ENCODE measurements around the gene DLG2.

The DLG2 gene

DNA sequence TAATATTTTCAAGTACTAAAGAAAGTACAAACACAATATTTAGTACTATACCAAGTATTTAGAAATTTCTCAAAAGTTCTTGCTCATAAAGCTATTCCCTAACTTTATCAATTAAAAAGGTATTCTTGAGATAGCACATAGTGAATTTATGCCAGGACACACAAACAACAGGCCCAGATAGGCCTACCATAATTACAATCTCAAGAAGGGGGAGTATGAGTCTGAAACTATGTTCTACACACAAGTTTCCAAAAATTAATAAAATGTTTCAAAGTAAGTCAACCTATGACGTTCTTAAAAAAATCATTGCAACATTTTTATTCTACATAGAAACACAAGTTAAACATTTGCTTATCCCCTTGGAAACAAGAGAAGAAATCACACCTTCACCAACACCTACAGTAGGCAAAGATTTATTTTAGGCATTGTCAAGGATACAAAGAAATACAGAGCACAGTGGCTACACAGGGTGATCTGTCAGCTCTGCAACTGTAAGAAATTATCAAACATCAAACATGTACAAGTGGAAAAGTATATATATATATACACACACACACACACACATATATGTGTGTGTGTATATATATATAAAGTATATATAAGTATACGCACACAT lies 1497.1 kb downstream of the DLG2 start:
- DNase-seq (ENCODE audit: low read depth in 2 of 2), result no peak

DNA sequence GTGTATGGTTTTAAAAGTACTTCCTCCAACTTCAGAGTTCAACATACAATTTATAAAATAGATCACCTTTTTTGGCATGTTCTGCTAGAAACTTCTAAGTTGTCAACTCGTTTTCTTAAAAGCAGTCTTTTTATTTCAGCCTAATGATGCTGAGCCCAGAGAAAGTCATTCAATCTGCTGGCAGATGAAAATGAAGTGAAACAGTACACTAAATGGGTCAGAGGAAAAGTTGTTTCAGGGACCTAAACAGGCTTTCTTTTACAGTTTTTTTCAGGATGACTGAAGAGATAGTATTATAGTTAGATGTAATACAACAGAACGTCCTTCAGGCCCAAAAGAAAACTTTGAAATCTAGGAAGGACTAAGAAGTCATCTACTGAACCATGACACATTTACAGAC lies 1498.3 kb downstream of the DLG2 start:
- no peak for DNase-seq (ENCODE audit: low read depth in 2 of 2)

DNA sequence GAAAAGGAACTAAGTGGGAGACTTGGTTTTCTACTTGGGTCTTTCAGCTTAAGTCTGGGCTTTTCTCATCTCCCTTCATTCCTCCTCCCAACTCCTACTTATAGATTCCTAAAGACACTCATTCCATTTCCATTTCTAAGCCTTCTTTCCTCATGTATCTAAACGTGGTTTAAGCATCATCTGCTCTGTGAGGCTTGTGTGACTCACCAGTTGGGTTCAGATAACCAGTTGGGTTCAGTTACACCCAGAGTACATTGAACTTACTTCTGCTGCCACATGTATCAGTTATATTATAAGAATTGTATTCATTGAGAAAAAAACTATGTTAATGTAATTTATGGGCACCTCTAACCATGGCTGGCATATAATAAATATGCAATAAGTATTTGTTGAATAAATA lies 1509.8 kb downstream of the DLG2 start:
- no peak for DNase-seq (ENCODE audit: low read depth in 2 of 2)

DNA sequence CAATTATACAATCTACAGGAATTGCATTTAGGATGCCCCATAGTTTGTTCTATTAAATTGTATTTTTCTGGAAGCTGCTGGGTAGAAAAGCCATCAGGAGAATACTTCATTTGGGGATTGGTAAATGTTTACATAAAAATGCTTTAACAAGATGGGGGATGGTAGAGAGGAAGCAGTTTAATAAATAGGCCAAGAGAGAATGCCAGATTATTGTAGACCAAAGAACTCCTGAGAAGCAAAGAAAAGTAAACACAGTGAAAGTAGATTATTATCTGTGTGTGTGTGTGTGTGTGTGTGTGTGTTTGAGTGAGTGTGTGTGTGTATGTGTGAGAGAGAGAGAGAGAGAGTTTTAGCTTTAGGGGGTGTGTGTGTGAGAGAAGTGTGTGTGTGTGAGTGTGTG lies 1520.6 kb downstream of the DLG2 start:
- DNase-seq (ENCODE audit: low read depth in 2 of 2), result no peak

DNA sequence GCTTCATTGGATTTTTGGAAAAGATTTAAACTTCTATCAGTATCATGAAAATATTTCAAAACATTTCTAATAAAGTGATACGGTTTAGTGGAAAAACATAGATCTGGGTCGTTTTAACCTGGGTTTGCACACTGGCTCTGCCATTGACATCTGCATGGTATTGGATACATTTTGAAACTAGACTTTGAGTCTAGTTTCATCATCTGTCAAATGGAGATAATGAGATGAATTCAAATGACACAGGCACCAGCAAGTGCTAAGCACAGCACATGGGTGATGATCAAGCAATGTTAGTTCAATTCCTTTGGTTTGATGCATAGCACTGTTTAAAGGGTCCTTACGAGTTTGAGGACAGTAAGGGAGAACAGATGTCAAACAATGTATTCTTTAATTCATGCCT lies 1522.0 kb downstream of the DLG2 start:
- no peak for DNase-seq (ENCODE audit: low read depth in 2 of 2)

DNA sequence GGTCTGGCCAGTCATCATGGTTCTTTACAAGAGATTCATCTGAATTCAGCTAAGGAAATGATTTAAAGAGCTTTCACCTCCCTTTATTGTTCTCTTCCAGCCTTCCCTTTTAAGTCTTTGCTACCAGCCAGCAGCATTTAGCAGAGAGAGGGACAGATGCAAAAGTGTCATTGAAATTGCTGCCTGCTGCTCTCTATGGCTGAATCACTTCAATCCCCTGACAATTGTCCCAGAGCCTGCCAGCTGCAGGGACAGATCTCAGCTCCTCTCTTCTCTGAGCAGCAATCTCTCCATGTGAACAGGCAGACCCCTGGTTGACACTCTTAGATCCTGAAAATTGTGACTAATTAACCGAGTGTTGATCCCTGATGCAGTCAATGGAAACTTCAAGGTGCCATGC lies 1524.0 kb downstream of the DLG2 start:
- no peak for DNase-seq (ENCODE audit: low read depth in 2 of 2)

DNA sequence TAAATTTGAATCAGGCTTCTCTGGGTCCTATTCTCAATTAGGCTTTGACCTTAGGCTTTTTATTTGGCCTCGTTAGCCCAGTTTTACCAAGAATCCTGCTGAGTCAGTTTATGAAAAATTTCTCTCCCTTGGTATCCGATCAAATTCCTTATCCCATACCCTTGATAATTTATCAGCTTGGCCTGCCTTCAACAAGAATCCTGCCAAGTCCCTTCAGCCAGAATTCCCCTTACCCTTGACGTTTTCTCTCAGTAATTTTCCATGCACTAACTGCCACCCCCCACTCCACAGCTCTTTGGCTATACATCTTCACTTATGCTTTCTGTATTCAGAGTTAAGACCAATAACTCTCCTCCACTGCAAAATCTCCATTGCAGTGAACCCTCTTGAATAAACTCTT lies 1530.0 kb downstream of the DLG2 start:
- no peak for DNase-seq (ENCODE audit: low read depth in 2 of 2)

DNA sequence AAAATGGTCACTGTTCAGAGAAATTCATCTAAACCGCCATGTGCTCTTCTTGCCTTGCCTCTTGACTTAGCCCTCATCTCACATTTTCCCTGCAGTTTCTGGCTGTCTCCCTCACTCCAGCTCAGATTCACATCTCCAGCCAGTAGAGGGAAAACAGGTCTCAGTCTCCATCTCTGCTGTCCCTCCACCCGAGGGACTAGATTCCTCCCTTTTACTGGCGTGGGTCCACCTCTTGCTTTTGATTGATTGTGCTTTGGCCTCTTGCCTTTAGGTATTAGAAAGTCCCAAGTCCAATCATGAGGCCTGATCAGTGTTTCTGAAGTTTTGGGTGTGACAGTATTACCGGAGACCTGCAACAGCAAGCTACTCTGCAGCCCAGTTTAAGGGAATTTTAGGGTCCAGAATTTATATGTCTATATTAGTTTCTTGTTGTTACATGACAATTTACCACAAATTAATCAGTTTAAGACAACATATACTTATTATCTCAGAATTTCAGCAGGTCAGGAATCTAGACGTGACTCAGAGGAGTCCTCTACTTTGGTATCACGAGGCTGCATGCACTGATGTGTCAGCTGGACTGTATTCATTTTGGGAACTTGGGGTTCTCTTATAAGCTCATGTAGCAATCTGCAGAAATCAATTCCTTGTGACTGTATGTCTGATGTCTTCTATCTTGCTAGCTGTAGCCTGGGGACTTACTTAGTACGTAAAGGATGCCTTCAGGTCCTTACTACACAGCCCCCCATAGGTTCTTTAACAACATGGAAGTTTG lies 1535.7 kb downstream of the DLG2 start:
- DNase-seq (ENCODE audit: low read depth in 2 of 2), result no peak

DNA sequence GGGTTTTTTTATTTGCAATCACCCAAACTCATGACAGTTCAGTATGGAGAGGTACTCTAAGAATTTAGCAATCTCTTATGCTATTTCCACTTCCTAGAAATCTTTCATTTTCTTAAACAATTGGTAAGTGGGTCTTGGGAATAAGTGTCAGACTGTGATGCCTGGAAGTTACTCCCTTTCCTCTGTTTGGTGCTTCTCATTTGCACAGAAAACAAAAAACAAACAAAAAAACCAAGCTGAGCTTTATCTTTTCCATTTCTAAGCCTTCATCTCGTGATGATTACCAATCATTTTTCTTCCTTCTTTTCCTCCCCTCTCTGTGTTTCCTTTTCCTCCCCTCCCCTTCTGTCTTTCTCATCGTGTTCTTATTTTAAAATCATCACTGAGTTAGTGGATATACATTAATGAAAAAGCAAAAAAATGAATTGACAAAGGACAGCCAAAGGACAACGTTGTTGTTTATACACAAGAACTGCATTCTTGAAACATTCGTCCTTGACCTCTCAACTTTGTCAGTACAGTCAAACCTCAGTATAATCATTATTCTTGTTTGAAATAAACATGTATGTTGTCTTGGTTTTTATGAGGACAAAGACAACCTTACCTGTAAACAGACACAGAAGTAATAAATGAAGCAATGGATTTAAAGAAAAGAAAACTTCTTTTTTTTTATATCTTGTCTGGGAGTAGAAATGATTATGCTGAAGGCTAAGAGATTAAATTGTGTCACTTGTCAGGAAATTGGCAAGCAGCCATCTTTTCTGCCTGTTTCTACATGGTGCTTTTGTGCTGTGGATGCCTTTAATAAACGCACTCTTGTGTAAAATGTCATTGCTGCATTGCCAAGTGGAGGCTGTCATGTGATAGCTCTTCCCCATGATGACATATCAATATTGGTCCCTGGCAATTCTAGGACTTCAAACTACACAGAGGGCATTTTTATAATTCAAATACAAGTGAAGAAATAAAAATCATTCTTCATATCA lies 1537.8 kb downstream of the DLG2 start:
- DNase-seq (ENCODE audit: low read depth in 2 of 2), result no peak

DNA sequence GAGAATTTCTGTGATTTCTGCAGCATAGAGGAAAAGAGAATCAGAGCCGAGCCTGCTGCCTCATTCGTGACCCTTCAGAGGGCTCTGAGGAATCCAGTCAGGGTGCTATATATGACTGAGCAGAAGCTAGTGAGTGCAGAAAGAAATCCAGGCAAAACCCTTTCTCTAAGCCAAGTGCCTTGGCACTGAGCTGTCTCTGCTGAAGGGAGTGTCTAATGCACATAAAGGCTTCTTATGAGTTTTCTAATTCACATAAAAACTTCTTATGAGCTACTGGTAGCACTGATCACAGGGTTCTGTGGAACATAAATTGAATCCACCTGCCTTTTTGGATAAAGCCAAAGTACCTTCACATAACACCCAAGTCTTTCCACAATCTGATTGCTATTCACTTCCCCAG lies 1555.3 kb downstream of the DLG2 start:
- no peak for DNase-seq (ENCODE audit: low read depth in 2 of 2)

DNA sequence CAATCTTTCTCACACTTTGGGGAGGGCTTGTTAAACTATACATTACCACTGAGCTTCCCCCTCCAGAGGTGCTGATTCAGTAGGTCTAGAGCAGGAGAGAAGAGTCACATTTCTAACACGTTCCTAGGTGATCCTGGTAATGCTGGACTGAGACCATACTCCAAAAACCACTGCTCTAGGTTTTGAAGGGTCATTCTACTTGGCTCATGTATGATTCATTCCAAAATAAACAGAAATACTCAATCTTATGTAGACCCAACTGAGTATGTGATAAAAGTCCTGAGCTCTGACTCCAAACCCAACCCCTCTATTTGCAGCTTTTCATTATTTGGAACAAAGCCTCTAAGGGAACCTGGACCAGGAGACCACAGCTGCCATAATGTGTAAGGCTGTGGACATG lies 1558.1 kb downstream of the DLG2 start:
- DNase-seq (ENCODE audit: low read depth in 2 of 2), result no peak

DNA sequence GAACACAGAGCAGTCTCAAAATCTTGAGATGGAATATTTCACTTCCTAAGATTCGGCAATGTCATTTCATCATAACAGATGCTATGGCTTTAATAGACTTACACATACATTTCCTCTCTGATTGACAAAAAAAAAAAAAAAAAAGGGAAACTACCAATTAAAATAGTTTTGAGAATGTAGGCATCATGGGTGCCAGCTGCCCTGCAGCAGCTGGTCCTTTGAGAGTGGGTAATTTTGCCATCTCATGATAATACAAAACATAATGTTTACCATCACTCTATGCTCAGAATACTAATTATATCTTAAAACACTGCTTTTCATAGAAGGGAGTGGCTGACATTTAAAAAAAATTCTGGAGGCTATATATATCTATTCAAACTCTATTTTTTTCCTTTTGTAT lies 1565.4 kb downstream of the DLG2 start:
- no peak for DNase-seq (ENCODE audit: low read depth in 2 of 2)

DNA sequence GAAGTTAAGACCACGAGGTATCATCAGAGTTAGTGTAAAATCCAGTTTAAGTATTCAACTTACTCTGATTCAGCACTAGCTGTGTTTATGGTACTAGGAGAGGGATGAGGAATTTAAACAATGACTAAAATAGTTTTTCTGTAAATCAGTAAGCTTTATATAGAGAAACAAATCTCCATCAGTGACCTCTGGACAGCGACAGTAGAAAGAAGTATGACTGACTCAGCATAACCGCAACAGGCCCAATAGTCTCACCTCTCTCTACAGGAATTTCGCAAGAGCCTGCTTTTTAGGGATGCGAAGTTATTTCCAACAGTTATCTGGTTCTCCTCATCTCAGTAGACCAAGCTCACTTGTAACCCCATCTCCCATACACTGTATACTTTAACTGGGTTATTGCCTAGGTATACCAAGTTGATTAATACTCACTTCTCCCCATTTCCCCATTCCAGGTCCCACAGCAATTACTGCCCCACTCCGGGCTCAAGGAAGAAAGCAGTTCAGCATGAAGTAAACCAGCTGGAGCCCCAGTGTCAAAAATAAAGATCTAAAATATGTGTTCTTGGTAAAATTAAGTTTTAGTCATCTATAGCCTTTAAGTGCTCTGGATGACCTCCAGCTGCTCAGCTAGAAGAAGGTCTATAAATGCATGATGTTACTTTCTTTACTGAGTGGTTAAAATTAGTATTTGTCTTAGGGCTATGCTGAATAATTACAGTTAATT lies 1570.3 kb downstream of the DLG2 start:
- DNase-seq (ENCODE audit: low read depth in 2 of 2), result no peak

DNA sequence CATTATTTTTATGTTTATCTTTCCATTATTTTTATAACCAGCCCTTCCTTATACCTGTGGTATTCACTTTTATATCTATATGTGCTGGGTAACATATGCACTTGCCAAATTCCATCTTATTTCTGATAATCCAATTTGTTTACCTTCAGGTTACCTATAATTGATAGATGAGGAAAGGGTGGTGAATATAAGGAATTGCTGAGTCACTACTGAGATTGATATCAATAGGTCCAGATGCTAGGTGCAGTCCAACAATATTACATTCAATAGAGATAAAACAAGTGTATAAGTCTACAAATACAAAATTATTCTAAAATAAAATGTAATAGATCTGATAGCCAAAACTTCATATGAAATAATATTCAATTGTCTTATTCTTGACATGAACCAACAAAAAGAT lies 1582.0 kb downstream of the DLG2 start:
- no peak for DNase-seq (ENCODE audit: low read depth in 2 of 2)

DNA sequence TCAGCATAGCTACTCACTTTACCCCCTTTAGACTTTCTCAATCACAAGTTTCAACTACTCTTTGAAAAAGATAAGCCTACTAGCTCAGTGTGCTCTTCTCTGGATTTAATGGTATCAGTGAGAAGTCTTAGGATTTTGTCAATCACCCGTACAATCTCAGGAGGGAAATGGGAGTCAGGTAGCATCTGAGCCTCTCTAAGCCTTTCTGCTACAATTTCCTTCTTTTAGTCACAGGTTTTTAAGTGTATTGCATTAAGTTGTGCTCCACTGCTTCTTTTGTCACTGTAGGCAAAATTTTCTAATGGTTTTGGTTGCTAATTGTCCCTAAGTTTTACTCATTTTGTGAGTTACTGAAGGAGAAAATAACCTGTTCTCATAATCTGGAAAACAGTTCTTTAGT lies 1582.4 kb downstream of the DLG2 start:
- no peak for DNase-seq (ENCODE audit: low read depth in 2 of 2)

DNA sequence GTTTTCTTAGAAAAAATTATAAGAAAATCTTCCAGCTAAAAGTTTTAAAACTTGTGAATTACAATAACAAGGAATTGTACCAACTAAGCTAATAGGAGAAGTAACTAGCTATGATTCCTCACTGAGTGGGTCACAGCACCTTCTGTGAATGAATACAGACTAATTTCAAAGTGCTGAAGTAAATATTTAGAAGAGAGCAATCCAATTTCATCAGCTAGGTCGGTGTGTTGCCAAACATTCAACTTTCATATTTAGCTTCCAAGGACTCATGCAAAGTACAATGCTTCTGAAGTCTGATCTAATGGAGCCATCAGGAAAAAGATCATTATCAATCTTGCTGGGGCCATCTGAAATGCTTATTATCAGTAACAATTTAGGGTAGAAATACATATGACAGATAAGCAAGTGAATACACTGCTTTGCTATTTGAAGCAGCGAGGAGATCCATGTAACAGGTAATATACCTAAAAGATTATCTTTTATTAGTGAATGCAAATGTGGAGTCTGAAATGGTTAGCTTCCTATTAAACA lies 1590.4 kb downstream of the DLG2 start:
- DNase-seq (ENCODE audit: low read depth in 2 of 2), result no peak

DNA sequence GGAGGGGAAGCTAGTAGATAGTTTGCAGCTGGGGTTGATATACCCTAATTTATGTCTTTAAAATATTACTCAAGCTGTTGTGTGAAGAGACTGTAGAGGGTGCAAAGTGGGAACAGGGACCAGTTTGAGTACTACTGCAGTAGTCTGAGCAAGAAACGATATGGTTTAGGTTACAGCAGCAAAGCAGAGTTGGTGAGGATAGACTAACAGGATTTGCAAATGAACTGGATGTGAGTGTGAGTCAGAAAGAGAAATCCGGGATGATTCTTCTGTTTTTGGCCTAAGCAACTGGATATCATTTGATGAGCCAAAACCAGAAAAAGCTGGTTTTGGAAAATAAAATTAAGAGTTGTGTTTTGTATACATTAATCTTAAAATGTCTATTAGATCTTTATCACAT lies 1591.5 kb downstream of the DLG2 start:
- no peak for DNase-seq (ENCODE audit: low read depth in 2 of 2)

DNA sequence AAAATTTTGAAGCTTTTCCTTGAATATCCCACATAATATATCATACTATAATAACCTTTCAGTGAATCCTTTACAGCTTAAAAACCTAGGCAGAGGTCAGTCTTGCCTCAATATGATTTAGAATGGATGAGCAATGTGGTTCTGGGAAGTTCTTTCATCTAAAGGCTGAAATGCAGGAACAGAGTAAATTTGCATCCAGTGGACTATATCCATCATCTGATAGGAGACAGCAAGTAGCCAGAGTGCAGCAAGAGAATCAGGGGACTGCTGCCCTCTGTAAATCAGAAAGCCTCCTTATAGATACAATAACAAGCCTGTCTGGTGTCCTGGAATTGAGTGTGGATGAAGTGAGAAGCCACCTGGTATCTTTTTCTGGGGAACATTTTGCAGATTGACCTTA lies 1592.7 kb downstream of the DLG2 start:
- no peak for DNase-seq (ENCODE audit: low read depth in 2 of 2)

DNA sequence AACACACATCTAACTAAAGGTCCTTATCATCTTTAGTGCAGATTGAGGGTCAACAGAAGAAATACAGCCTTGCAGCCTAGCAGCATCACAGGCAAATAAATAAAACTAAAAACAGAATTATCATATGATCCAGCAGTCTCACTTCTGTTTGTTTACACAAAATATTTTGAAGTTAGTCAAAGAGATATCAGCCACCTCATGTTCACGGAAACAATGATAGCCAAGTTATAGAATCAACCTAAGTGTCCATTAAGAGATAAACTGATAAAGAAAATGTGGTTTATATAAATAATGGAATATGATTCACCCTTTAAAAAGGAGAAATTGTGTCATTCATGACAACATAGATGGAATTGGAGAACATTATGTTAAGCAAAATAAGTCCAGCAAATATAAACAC lies 1602.9 kb downstream of the DLG2 start:
- no peak for DNase-seq (ENCODE audit: low read depth in 2 of 2)

DNA sequence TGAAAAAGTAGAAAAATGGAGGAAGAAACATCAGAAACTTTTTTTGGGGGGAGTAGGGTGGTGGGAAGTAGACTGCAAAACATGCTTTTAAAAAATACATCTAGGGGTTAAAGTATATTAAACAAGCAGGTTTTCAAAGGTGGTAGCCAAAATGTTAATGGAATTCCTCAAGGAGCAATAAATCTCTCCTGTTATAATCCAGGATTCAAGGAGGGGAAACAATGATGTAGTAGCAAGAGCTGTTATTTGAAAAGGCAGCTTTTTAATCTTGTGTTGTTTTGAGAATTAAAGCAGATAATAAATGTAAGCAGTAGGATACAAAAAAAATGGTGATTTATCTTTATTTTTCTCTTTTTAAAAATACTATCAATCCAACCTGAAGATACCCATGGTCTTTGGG lies 1604.4 kb downstream of the DLG2 start:
- no peak for DNase-seq (ENCODE audit: low read depth in 2 of 2)

DNA sequence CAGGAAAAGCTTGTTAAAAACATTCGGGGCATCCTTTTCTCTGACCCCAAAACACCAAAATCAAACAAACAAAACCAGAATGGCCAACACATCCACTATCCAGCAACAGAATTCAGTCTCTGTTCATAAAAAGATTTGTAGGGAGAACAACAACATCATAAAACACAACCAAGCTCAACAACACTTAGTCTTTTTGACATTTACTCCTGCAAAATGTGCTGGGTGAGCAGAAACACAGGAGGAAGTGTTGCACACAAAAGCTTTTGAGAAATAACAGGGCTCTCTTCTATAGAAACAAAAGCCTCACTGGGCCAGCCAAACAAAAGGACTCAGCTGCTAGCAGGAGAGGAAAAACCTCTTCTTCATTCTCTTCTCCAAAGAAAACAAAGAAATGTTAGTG lies 1604.9 kb downstream of the DLG2 start:
- no peak for DNase-seq (ENCODE audit: low read depth in 2 of 2)

DNA sequence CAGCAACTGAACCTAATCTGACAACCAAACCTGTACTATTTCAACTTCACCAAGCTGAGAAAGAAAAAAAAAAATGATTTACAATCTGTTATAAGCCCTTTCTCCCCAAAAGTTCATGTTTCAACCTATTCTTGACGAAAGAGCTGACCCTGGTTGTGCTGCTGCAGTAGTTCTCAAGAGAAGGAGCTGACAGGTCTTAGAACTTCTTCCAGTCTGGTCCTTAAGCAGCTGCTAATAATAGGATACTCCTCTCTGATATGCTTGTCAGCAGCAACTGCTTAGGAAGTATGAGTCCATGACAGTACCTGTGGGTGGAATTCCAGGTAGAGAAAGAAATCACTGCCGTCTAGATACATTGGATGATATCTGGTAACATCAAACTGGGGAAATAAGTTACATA lies 1605.9 kb downstream of the DLG2 start:
- DNase-seq (ENCODE audit: low read depth in 2 of 2), result no peak
